ENCODE results near the gene RAD23B.

The RAD23B gene

DNA sequence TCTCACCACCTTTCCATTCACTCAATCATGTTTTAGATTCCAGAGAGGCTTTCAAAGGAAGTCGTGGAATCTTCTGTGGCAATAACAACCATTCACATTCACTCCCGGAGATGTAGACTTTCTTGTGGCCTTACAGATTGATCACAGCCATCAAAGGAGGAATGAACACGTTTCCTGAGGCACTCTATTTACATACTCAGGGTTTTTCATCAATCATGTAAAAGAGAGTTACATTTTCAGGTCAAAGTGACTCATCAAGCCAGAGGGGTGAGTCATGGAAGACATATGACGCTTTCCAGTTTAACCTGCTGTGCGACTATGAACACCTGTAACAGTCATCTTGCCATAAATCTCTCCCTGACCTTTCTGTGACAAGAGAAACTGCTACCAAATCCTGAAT lies 39.3 kb upstream of the RAD23B start:
- no peak overlapping the region for H3K4me3 ChIP-seq (ENCODE audit: low read length)

DNA sequence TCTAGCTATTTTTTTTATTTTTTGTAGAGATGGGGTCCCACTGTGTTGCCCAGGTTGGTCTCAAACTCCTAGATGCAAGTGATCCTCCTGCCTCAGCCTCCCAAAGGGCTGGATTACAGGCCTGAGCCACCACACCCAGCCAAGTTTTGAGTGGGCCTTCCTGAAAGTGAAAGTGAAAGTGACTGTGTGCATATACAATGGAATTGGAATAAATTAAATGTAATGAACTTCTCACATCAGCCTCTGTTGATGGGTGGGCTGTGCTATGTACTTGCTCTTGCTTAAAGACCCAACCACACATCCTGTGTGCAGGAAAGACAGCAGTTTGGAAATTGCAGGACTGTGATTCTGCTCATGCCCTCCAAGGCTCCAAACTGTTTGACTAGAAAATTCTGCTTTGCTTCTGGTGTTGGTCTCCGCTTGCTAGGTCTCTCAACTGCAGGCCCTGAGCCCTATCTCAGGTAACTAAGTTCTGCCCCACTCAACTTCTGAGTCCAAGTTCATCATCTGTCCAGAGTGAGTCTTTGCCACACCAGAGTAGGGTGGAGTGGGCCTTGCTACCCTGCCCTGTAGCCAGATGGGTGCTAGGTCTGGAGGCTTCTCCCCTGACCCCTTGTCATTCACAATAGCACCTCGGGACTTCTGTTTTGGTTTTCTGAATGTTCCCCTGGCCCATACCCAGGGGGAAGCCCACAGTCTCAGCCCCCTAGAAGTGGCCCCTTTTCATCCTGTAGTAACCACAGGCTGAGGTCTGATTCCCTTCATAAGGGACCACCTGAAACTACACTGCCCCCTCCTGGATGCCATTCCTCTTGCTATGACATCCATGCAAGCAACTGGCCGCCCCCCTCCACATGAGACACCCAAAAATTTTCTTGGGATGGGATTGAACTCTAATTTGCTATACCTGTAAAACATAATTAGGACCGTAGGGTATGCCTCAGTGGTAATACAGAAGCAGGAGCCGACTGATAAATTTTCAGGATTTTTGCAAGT lies 36.5 kb upstream of the RAD23B start:
- H3K4me3 ChIP-seq (ENCODE audit: low read length) = no peak overlapping the region
- no peak for DNase-seq (ENCODE audit: low read depth)
- TF ChIP-seq, protein P1, sequence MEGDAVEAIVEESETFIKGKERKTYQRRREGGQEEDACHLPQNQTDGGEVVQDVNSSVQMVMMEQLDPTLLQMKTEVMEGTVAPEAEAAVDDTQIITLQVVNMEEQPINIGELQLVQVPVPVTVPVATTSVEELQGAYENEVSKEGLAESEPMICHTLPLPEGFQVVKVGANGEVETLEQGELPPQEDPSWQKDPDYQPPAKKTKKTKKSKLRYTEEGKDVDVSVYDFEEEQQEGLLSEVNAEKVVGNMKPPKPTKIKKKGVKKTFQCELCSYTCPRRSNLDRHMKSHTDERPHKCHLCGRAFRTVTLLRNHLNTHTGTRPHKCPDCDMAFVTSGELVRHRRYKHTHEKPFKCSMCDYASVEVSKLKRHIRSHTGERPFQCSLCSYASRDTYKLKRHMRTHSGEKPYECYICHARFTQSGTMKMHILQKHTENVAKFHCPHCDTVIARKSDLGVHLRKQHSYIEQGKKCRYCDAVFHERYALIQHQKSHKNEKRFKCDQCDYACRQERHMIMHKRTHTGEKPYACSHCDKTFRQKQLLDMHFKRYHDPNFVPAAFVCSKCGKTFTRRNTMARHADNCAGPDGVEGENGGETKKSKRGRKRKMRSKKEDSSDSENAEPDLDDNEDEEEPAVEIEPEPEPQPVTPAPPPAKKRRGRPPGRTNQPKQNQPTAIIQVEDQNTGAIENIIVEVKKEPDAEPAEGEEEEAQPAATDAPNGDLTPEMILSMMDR (conservative IDR thresholded peaks at IDR 0.05; ENCODE audit: low read length) = no peak

More for the DNA sequence above, 39.3 kb upstream of the RAD23B start:
- DNase-seq (ENCODE audit: low read depth) = peak; percentile 92
- TF ChIP-seq, protein P1 (conservative IDR thresholded peaks at IDR 0.05; ENCODE audit: low read length) = no peak

GRCh38 chr9:107248714-107249113 lies 34.4 kb upstream of the RAD23B start:
- H3K4me3 ChIP-seq (ENCODE audit: low read length) = no peak overlapping the region
- DNase-seq (ENCODE audit: low read depth) = no peak
- TF ChIP-seq, protein P1 (conservative IDR thresholded peaks at IDR 0.05; ENCODE audit: low read length) = no peak

DNA sequence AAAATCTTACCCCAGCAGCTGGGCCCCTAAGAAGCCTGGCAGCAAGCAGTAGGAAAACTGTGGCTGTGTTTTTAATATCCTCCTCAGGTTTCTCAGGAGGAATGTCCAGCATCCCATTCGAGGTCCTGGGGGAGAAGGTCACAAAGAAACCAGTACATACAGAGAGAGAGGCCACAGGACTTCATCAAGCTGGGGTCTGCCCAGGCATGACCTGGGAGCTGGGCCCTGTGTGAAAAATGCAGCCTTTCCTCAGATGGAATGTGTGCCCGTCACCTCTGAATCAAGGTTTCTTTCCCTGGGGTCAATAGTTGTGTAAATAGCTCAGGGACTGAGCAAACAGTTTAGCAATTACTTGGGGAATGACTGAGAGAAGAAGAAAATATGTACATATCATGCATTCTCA lies 33.9 kb upstream of the RAD23B start:
- no peak overlapping the region for H3K4me3 ChIP-seq (ENCODE audit: low read length)
- DNase-seq (ENCODE audit: low read depth) = peak; percentile 65
- TF ChIP-seq, protein P1 (conservative IDR thresholded peaks at IDR 0.05; ENCODE audit: low read length) = no peak

- TF ChIP-seq, protein P1 (conservative IDR thresholded peaks at IDR 0.05; ENCODE audit: low read length) = no peak
- DNase-seq (ENCODE audit: low read depth) = peak; percentile 49
- H3K4me3 ChIP-seq (ENCODE audit: low read length) = no peak overlapping the region
Observed at GRCh38 chr9:107249665-107250285, 33.3 kb upstream of the RAD23B start.

DNA sequence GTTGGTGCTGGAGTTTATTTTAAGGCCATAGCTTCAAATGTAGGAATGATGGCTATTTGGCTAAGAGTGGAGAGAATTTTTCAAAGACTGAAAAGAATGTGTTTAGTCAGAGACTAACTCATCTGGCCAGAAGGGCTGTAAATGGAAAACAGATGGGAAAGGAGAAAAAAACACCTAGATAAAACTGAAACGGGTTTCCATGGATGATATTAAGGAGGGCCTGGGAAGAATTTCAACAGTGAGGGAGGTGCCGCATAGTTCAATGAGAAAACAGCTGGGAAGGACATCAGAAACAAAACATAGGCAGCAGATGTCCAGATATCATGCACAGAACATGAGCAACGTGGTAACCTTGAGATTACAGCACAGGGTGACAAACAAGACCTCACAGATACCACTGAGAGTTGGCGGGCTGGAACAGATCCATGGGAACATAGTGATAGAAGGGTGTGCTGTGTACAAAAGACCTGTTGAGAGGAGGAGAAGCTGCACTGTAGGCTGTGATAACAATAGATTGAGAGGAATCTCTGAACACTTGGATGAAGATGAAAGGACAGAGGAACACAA lies 31.2 kb upstream of the RAD23B start:
- no peak overlapping the region for H3K4me3 ChIP-seq (ENCODE audit: low read length)
- DNase-seq (ENCODE audit: low read depth) = peak; percentile 98
- TF ChIP-seq, protein P1 (conservative IDR thresholded peaks at IDR 0.05; ENCODE audit: low read length) = no peak
